Uterus (tissue), 2 donors: Measurements from ENCODE around the gene LKAAEAR1.

Source experiments
- CTCF ChIP-seq, 4 experiments: fragments of 200-600 bp in 2 of 4; fragments of 450-650 bp in 2 of 4; sonication (generic) in 2 of 4; IDR thresholded peaks; one replicate each; pipeline ENCODE4 v1.5.1; 2016 to 2019; ENCODE audit warnings: antibody characterized with exemption in 4 of 4, mild to moderate bottlenecking in 2 of 4, moderate library complexity in 1 of 4
- POLR2A ChIP-seq, 2 donors: fragments of 450-650 bp; IDR thresholded peaks; one replicate each; pipeline ENCODE4 v1.6.1; 2016; ENCODE audit warnings: antibody characterized with exemption in 2 of 2, mild to moderate bottlenecking in 1 of 2, moderate library complexity in 1 of 2

DNA sequence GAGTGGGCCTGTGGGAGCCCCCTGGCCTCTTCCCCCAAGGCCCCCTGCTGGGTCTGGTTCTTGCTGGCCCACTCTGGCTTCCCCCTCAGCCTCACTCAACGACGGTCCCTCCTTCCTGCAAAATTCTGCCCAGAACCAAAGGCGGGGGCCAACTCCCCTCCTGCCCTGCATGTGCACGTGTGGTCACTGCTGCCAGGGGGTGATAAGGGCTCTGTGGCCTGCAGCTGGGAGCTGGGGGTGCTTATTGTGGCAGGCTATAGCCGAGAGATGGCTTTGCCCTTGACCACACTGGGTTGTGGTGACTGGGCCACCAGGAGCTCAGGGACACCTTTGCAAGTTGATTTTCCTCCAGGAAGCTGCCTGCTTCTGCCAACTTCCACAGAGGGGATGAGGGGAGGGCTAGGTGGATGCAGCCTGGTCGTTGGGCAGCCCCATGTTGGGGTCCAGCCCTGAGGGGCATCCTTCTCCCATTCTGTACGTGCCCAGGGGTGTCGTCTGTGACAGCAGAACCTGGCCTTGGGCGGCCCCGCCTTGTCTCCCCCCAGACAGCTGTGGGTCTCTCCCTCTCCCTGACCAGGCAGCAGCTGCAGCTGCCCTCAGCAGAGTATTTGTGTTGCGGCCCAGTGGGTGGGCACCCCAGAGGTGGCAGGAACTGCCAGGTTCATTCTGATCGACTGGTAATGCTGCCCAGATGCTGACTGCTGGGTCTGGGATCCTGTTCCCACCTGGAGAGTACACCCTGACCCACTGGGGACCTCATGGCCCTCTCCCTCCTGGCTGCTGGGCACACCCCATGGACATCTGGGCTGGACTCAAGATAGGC is 15.6 kb downstream of the LKAAEAR1 start:
- TF ChIP-seq CTCF (IDR thresholded peaks at IDR 0.05) (no peak), POLR2A (IDR thresholded peaks at IDR 0.05) (no peak)
